Measurements from ENCODE around the gene ETNK2.

ETNK2 gene

GRCh38 chr1:204177133-204177532 lies 25.3 kb upstream of the ETNK2 start:
- DNase-seq (ENCODE audit: low spot score) = no peak

- DNase-seq (ENCODE audit: low spot score) = no peak
These were observed 24.2 kb upstream of the ETNK2 start for GRCh38 chr1:204176049-204176448.

- no peak for DNase-seq (ENCODE audit: low spot score)
These were observed 23.1 kb upstream of the ETNK2 start for GRCh38 chr1:204174958-204175357.

- DNase-seq (ENCODE audit: low spot score) = no peak
These were observed 20.7 kb upstream of the ETNK2 start for GRCh38 chr1:204172404-204173029.

DNA sequence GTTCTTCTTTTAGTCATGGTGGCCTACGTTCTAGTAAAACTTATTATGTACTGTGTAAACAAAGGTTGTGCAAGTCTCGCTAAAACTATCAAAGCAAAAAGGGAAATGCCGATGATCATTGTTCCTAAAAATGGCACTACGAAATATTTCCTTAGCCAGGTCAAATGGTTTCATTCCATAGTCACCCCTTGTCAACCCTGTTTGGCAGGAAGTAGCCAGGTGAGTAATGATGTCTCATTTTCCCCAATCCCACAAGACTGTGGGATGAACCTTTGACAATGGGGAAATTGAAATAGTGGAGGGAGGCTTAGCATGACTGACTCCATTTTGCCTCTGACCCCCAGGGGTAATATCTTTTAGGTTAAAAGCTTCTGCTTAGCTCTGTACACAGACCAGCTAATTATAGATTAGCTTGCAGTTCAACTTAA lies 19.9 kb upstream of the ETNK2 start:
- DNase-seq (ENCODE audit: low spot score) = no peak

- no peak for DNase-seq (ENCODE audit: low spot score)
These were observed 18.8 kb upstream of the ETNK2 start for GRCh38 chr1:204170494-204171155.

DNA sequence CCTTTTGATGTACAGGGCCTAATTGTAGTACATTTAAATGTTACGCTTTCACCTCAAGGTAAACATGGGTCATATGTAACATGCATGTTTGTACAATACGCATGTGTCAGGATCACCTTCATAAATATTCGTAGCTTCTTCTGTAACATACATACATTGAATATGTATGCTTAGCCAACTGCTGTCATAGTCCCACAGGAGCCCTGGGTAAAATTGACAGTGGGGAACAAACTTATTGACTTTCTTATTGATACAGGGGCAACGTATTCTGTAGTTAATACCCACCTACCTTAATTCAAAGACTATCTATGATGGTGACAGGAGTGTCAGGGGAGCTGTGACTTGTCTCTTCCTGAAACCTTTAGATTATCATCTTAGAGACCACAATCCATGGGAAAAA lies 18.0 kb upstream of the ETNK2 start:
- no peak for DNase-seq (ENCODE audit: low spot score)

GRCh38 chr1:204167730-204168129 lies 15.9 kb upstream of the ETNK2 start:
- no peak for DNase-seq (ENCODE audit: low spot score)

DNA sequence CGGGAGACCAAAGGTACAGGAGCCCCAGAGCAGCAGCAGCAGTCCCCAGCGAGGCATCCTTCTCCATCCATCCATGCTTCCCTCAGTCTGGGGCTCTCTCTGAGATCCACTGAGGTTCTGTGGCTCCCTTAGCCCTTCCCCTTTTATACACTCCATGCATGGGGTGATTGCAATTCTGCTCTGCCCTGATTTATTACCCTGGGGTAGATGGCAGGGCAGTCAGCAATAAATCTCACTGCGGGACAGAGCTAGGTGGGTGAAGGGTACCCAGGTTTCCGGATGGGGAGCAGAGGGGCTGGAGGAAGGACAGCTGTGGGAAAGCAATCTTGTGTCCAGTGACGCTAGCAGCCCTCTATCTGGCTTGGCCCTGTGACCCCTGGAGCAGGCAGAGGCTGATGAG lies 14.4 kb upstream of the ETNK2 start, which contains the start of gene REN:
Gene REN, minus strand, starts transcription at position 119 of the 400 bp plus-strand sequence. Its CDS starts 44 bp downstream, at position 75.
- DNase-seq (ENCODE audit: low spot score) = no peak

GRCh38 chr1:204162494-204163074 lies 10.7 kb upstream of the ETNK2 start:
- peak; percentile 76 for DNase-seq (ENCODE audit: low spot score)

- no peak for DNase-seq (ENCODE audit: low spot score)
These were observed 10.0 kb upstream of the ETNK2 start for GRCh38 chr1:204161609-204162493.

GRCh38 chr1:204157962-204158361 lies 6.1 kb upstream of the ETNK2 start:
- no peak for DNase-seq (ENCODE audit: low spot score)

DNA sequence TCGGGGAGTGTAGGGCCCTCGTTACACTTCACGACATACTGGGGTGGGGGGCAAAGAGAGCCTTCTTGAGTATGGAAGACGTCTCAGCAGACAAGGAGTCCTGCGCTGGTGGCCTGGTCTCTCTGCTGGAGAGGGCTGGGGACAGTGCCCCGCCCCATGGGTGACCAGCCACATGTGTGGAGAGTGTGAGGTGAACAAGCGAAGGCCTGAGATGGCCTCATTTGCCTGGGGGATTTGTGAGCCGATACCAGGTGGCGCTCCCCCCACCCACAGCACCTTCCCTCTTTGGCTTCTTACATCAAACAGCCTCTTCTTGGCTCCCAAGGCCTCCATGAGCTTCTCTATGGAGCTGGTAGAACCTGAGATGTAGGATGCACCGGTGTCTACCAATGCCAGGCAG lies 4.0 kb upstream of the ETNK2 start:
- no peak for DNase-seq (ENCODE audit: low spot score)

DNA sequence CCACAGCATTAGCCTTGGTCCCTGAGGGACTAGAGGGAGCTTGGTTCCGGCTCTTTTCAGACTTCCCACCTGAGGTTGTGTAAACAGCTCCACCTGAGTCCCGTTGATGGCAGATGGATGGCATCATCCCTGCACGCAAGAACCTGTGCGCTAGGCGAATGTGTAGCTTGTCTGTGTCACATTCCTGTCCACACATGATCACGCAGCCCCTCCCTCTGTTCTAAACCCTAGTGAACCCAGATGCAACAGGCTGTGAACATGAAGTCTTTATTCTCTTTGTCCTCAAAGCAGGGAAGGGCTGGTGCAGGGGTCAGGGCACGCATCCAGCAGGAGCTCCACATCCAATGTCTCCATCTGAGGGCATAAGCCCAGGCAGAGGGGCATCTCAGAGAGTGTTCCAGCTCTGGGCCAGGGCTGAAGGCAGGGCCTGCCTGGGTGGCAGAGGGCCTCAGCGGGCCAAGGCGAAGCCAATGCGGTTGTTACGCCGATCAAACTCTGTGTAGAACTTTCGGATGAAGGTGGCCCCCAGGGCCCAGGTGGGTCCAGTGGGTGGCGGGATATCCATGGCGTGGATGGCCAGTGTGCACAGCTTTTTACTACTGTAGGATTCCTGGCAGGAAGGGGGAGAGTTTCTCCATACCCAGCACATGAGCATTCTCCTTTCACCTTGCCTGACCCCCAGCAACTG lies 2.9 kb upstream of the ETNK2 start:
- no peak for DNase-seq (ENCODE audit: low spot score)

DNA sequence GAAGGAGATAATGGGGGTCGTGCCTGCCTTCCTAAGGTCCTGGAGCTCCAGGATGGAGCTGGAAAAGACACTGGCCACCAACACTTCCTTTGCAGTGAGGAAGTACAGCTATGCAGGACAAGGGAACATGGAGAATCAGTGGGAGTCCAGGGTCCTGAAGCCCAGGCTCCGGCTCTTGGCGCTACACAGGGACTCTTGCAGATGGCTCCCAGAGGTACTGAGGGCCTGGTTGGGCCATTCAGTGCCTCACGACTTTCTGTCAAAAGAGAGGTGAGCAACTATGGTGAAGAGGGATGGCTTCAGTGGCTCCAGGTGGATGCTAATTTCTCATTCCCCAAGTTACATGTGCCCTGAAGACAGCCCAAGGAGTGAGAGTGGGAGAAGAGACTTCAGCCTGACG lies 1.8 kb upstream of the ETNK2 start:
- no peak for DNase-seq (ENCODE audit: low spot score)

DNA sequence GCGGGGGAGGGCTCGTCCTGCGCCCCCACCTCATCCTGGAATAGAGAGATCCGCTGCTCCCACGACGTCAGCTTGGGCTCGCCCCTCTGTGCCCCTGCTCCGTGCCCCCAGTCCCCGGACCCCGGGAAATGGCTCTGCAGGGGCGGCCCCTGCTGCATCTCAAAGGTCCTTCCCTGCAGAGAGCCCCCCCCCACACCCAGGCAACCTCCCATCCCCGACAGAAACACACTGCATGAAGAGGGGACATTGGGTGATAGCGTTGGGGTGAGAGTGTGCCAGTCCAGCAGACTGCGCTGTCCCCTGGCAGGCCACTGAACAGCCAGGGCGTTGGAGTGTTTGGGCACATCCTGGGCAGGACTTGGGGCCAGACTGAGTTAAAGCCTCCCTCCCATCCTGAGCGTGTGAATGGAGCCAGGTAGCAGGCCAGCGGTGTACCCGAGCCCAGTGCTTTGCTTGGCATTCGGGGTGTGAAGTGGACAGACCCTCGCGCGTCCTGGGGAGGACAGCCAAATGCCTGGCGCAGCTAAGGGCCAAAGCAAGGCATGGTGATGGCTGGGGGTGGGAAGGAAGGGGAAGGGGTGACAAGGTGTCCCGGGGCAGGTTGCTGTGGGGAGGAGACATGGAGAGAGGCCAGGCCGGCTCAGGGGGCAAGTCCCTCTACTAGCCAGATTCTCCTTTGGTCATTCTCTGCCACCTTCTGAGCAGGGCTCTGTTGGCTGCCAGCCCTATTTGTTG lies 633 bp upstream of the ETNK2 start:
- no peak for DNase-seq (ENCODE audit: low spot score)

DNA sequence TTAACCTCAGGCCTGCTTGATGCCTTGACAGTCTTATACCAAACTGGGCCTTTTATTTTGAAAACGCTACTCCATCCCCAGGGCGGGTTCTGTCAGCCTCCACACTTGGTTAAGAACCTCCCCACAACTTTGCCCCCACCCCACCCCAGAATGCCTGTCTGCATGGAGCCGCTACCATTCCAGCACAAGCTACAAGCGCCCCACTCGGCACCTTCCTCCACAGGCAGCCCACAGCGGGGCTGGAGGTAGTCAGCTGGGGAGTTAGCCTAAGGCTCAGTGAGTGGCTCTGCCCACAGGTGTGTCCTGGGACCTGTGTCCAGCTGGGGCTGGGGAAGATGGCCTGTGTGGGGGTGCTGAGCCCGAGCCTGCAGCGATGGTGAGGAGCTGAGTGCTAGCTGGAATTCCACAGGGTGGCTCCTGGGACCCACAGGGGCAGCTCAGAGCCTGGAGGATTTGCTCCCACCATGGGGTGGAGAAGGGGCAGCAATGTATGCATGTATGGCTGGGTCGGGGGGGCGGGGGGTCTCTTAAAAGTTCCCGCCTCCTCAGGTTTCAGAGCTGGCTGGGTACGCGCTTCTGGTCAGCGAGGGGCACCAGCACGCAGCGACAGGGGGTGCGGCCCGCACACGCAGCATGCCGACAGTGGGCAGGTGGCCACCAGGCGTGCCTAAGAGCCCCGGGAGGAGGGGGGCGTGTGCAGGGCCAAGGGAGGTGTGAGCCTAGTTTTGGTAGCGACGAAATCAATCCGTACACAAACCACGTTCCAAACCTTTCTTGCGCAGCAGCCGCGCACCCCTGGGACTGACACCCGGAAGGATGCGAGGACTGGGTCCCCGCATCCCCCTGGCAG lies 917 bp downstream of the ETNK2 start:
- DNase-seq (ENCODE audit: low spot score) = no peak

- DNase-seq (ENCODE audit: low spot score) = no peak
These were observed 1.9 kb downstream of the ETNK2 start for GRCh38 chr1:204149635-204150565.

DNA sequence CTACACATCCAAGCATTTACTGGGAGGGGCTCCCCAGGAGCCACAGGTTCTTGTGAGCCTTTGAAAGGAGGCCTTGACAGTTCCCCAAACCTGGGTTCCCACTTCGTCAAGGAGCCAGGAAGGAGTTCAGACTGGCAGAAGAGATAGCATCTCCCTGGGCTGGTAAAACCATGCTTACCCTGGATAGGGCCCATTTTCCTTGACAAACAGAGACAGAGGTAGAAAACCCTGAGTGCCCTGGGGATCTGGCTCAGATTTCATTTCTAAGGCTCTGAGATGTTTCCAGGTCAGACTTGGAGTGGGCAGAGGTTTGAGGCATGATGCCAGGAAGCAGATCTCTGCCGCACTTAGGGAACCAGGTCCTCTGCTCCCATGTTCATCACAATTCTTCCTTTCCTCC lies 2.7 kb downstream of the ETNK2 start:
- DNase-seq (ENCODE audit: low spot score) = no peak

All from NAMALWA (cell line).